ENCODE data around the gene ACTL7A. TPM values are rescaled to one million over a fixed set of nuclear protein-coding genes. Genes with fewer than 3 reads are reported as not detected.
"Not testable (repeated sequence)": the region's sequence is repeated elsewhere in the genome, so short reads cannot be mapped to it uniquely, and the experiment has no call there.

The ACTL7A gene
- total and polyA plus RNA-seq, 11 donors = not detected

DNA sequence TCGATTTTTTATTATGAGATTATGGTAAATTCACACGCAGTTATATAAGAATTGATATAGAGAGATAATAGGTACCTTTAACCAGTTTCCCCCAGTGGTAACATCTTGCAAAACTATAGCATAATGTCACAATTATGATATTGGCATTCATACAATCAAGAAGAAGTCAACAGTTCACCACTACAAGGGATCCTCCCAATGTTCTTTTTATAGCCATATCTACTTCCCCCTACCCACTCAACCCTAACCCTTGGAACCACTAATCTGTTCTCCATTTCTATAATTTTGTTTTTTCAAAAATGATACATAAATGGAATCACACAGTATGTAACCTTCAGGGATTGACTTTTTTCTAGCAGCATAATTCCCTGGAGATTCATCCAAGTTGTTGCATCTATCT, 16.1 kb upstream of the ACTL7A start:
- intact Hi-C loops (cut with DNase I) = no loop called here
- H3K9me3 ChIP-seq = no peaks in the 10 kb centered on the region
- 90 to 93% (median 92%) methylated on average over 2 of the region's 2 CpGs for WGBS, 4 donors

DNA sequence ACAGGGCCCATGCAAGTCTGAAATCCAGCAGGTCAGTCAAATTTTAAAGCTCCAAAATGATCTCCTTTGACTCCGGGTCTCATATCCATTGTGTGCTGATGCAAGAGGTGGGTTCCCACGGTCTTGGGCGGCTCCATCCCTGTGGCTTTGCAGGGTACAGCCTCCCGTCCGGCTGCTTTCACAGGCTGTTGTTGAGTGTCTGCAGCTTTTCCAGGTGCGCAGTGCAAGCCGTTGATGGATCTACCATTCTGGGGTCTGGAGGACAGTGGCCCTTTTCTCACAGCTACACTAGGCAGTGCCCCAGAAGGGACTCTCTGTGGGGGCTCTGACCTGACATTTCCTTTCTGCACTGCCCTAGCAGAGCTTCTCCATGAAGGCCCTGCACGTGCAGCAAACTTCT, 13.8 kb upstream of the ACTL7A start:
- WGBS, 4 donors = 87 to 98% (median 96%) methylated on average over 6 to 8 of the region's 8 CpGs
- H3K27me3 ChIP-seq; H3K4me3 ChIP-seq; intact Hi-C loops (cut with DNase I); ATAC-seq; H3K9me3 ChIP-seq; H3K4me1 ChIP-seq; H3K27ac ChIP-seq; H3K36me3 ChIP-seq; DNase-seq: not testable (repeated sequence)

More for the DNA sequence above, 16.1 kb upstream of the ACTL7A start:
- no peak overlapping the region for H3K4me3 ChIP-seq
- H3K27me3 ChIP-seq = no peaks in the 10 kb centered on the region
- H3K27ac ChIP-seq = no peak overlapping the region
- DNase-seq (no peak), ATAC-seq (no peak)
- no peak for TF ChIP-seq POLR2A (IDR thresholded peaks at IDR 0.05)
- TF ChIP-seq, protein P1, sequence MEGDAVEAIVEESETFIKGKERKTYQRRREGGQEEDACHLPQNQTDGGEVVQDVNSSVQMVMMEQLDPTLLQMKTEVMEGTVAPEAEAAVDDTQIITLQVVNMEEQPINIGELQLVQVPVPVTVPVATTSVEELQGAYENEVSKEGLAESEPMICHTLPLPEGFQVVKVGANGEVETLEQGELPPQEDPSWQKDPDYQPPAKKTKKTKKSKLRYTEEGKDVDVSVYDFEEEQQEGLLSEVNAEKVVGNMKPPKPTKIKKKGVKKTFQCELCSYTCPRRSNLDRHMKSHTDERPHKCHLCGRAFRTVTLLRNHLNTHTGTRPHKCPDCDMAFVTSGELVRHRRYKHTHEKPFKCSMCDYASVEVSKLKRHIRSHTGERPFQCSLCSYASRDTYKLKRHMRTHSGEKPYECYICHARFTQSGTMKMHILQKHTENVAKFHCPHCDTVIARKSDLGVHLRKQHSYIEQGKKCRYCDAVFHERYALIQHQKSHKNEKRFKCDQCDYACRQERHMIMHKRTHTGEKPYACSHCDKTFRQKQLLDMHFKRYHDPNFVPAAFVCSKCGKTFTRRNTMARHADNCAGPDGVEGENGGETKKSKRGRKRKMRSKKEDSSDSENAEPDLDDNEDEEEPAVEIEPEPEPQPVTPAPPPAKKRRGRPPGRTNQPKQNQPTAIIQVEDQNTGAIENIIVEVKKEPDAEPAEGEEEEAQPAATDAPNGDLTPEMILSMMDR (IDR thresholded peaks at IDR 0.05) = no peak
- H3K36me3 ChIP-seq = no peaks in the 10 kb centered on the region
- peaks cover 0 to 4% (median 0%) of the 10 kb centered on the region in 12 donors for H3K4me1 ChIP-seq

GRCh38 chr9:108850293-108850897, 11.7 kb upstream of the ACTL7A start:
- no peaks in the 10 kb centered on the region for H3K27me3 ChIP-seq
- WGBS, 4 donors = 93 to 96% (median 95%) methylated on average over 3 of the region's 3 CpGs
- no peak overlapping the region for H3K4me3 ChIP-seq
- DNase-seq (no peak), ATAC-seq (no peak)
- H3K27ac ChIP-seq = no peak overlapping the region
- no peaks in the 10 kb centered on the region for H3K4me1 ChIP-seq
- intact Hi-C loops (cut with DNase I) = no loop called here
- TF ChIP-seq POLR2A (IDR thresholded peaks at IDR 0.05) = no peak
- TF ChIP-seq, protein P1 (IDR thresholded peaks at IDR 0.05) = peak in 7 of 12 donors; percentile 17 to 44 (median 25)
- H3K9me3 ChIP-seq = no peaks in the 10 kb centered on the region
- no peaks in the 10 kb centered on the region for H3K36me3 ChIP-seq

DNA sequence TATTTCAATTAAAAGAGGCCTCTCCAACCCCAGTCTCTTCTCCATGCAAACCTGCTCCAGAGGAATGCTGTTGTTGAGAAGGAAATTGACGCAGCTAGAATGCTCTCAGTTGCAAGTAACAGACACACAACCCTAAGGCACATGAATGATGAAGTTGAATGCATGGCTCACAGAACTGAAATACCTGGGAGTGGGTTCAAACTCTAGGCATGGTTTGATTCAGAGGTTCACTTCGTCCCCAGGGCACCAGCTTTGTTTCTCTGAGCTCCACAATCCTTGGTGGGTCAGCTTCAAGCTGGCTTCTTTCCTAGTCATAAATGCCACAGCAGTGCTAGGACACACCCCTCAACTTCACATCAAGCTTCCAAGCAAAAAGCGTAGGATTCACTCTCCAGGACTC, 10.9 kb upstream of the ACTL7A start:
- Histone ChIP-seq H3K4me1 (no peaks in the 10 kb centered on the region), H3K9me3 (no peaks in the 10 kb centered on the region), H3K36me3 (no peaks in the 10 kb centered on the region), H3K4me3 (no peak overlapping the region), H3K27ac (no peak overlapping the region), H3K27me3 (no peaks in the 10 kb centered on the region)
- WGBS, 4 donors = 79 to 95% (median 86%) methylated on average over 3 of the region's 3 CpGs
- no peak for ATAC-seq
- no peak for DNase-seq
- no peak for TF ChIP-seq POLR2A (IDR thresholded peaks at IDR 0.05)
- TF ChIP-seq, protein P1 (IDR thresholded peaks at IDR 0.05) = no peak
- intact Hi-C loops (cut with DNase I) = no loop called here

- H3K27ac ChIP-seq = no peak overlapping the region
- ATAC-seq = no peak
- 14 to 46% (median 22%) methylated on average over 1 of the region's 1 CpG for WGBS, 4 donors
Measured at GRCh38 chr9:108852079-108852478, 10.0 kb upstream of the ACTL7A start.

More at GRCh38 chr9:108852079-108852478, 10.0 kb upstream of the ACTL7A start:
- TF ChIP-seq POLR2A (IDR thresholded peaks at IDR 0.05) = no peak
- TF ChIP-seq, protein P1 (IDR thresholded peaks at IDR 0.05) = no peak
- no peaks in the 10 kb centered on the region for H3K27me3 ChIP-seq
- no peak for DNase-seq
- H3K4me3 ChIP-seq = no peak overlapping the region
- no peaks in the 10 kb centered on the region for H3K9me3 ChIP-seq
- no peaks in the 10 kb centered on the region for H3K4me1 ChIP-seq
- intact Hi-C loops (cut with DNase I) = no loop called here
- no peaks in the 10 kb centered on the region for H3K36me3 ChIP-seq
